Measurements from ENCODE around the gene SLC10A3.
"Not testable (repeated sequence)": the region's sequence is repeated elsewhere in the genome, so short reads cannot be mapped to it uniquely, and the experiment has no call there.

Gene SLC10A3

GRCh38 chrX:154502098-154502497, 11.7 kb upstream of the SLC10A3 start:
- no peak overlapping the region for H3K4me3 ChIP-seq (ENCODE audit: control insufficient read depth in 1 of 7, extremely low read depth in 1 of 7, insufficient read depth in 4 of 7, low read depth in 2 of 7, low read length in 6 of 7)
- DNase-seq, result no peak
- ChIA-PET CTCF (interaction anchor here (0.9 to 1.5 kb wide), 2 partner anchors 13 to 25 kb away, joined by 3 read pairs; no protein-coding TSS in a partner anchor), POLR2A (no interaction called here)
- no peaks in the 10 kb centered on the region for H3K9me3 ChIP-seq (ENCODE audit: control extremely low read depth in 1 of 5, control insufficient read depth in 4 of 5, insufficient read depth in 2 of 5, low read depth in 1 of 5, low read length in 4 of 5)
- H3K4me1 ChIP-seq (ENCODE audit: control extremely low read depth in 1 of 4, control insufficient read depth in 4 of 4, insufficient read depth in 4 of 4, low read length in 3 of 4), result no peaks in the 10 kb centered on the region
- no peak overlapping the region for H3K27ac ChIP-seq (ENCODE audit: insufficient read depth in 1 of 2, low read depth in 1 of 2, low read length in 2 of 2, poor library complexity in 1 of 2, severe bottlenecking in 2 of 2)
- H3K36me3 ChIP-seq (ENCODE audit: control insufficient read depth in 4 of 4, insufficient read depth in 4 of 4, low read length in 3 of 4), result peaks cover 0 to 17% (median under 1%) of the 10 kb centered on the region in 4 experiments
- peaks cover 0 to 14% (median 0%) of the 10 kb centered on the region in 5 experiments for H3K27me3 ChIP-seq (replicated peaks in 2 of 5; ENCODE audit: control insufficient read depth in 4 of 5, insufficient read depth in 5 of 5, low read length in 4 of 5)
- 83% methylated on average over 7 of the region's 8 CpGs for WGBS (ENCODE audit: insufficient coverage)

- 96% methylated on average over 7 of the region's 7 CpGs for WGBS (ENCODE audit: insufficient coverage)
- CTCF ChIA-PET, result interaction anchor here (1.5 kb wide), 1 partner anchor 14 kb away, joined by 3 read pairs; no protein-coding TSS in a partner anchor
- not testable (repeated sequence) for H3K9me3 ChIP-seq (ENCODE audit: control extremely low read depth in 1 of 5, control insufficient read depth in 4 of 5, insufficient read depth in 2 of 5, low read depth in 1 of 5, low read length in 4 of 5)
These were observed 11.0 kb upstream of the SLC10A3 start for GRCh38 chrX:154501423-154501822.

GRCh38 chrX:154496591-154497137, 6.2 kb upstream of the SLC10A3 start:
- H3K4me3 ChIP-seq (ENCODE audit: control insufficient read depth in 1 of 7, extremely low read depth in 1 of 7, insufficient read depth in 4 of 7, low read depth in 2 of 7, low read length in 6 of 7); DNase-seq; H3K27me3 ChIP-seq (replicated peaks in 2 of 5; ENCODE audit: control insufficient read depth in 4 of 5, insufficient read depth in 5 of 5, low read length in 4 of 5); H3K4me1 ChIP-seq (ENCODE audit: control extremely low read depth in 1 of 4, control insufficient read depth in 4 of 4, insufficient read depth in 4 of 4, low read length in 3 of 4); H3K27ac ChIP-seq (ENCODE audit: insufficient read depth in 1 of 2, low read depth in 1 of 2, low read length in 2 of 2, poor library complexity in 1 of 2, severe bottlenecking in 2 of 2); CTCF ChIA-PET; H3K9me3 ChIP-seq (ENCODE audit: control extremely low read depth in 1 of 5, control insufficient read depth in 4 of 5, insufficient read depth in 2 of 5, low read depth in 1 of 5, low read length in 4 of 5); H3K36me3 ChIP-seq (ENCODE audit: control insufficient read depth in 4 of 4, insufficient read depth in 4 of 4, low read length in 3 of 4): not testable (repeated sequence)
- POLR2A ChIA-PET, result interaction anchor here (0.6 kb wide), 1 partner anchor 525 kb away, joined by 4 read pairs; no protein-coding TSS in a partner anchor
- WGBS (ENCODE audit: insufficient coverage), result 67% methylated on average over 3 of the region's 4 CpGs

More at GRCh38 chrX:154501423-154501822, 11.0 kb upstream of the SLC10A3 start:
- H3K36me3 ChIP-seq (ENCODE audit: control insufficient read depth in 4 of 4, insufficient read depth in 4 of 4, low read length in 3 of 4), result peaks cover 0 to 15% (median 0%) of the 10 kb centered on the region in 4 experiments
- DNase-seq; H3K4me1 ChIP-seq (ENCODE audit: control extremely low read depth in 1 of 4, control insufficient read depth in 4 of 4, insufficient read depth in 4 of 4, low read length in 3 of 4); POLR2A ChIA-PET; H3K4me3 ChIP-seq (ENCODE audit: control insufficient read depth in 1 of 7, extremely low read depth in 1 of 7, insufficient read depth in 4 of 7, low read depth in 2 of 7, low read length in 6 of 7); H3K27me3 ChIP-seq (replicated peaks in 2 of 5; ENCODE audit: control insufficient read depth in 4 of 5, insufficient read depth in 5 of 5, low read length in 4 of 5); H3K27ac ChIP-seq (ENCODE audit: insufficient read depth in 1 of 2, low read depth in 1 of 2, low read length in 2 of 2, poor library complexity in 1 of 2, severe bottlenecking in 2 of 2): not testable (repeated sequence)

GRCh38 chrX:154495472-154495922, 5.1 kb upstream of the SLC10A3 start:
- Histone ChIP-seq H3K4me3 (ENCODE audit: control insufficient read depth in 1 of 7, extremely low read depth in 1 of 7, insufficient read depth in 4 of 7, low read depth in 2 of 7, low read length in 6 of 7) (no peak overlapping the region), H3K27ac (ENCODE audit: insufficient read depth in 1 of 2, low read depth in 1 of 2, low read length in 2 of 2, poor library complexity in 1 of 2, severe bottlenecking in 2 of 2) (peak overlapping the region in 1 of 2 experiments; percentile 64), H3K36me3 (ENCODE audit: control insufficient read depth in 4 of 4, insufficient read depth in 4 of 4, low read length in 3 of 4) (no peaks in the 10 kb centered on the region), H3K9me3 (ENCODE audit: control extremely low read depth in 1 of 5, control insufficient read depth in 4 of 5, insufficient read depth in 2 of 5, low read depth in 1 of 5, low read length in 4 of 5) (no peaks in the 10 kb centered on the region), H3K27me3 (replicated peaks in 2 of 5; ENCODE audit: control insufficient read depth in 4 of 5, insufficient read depth in 5 of 5, low read length in 4 of 5) (peaks cover 0 to 5% (median 0%) of the 10 kb centered on the region in 5 experiments), H3K4me1 (ENCODE audit: control extremely low read depth in 1 of 4, control insufficient read depth in 4 of 4, insufficient read depth in 4 of 4, low read length in 3 of 4) (peaks cover 0 to 4% (median 1%) of the 10 kb centered on the region in 4 experiments)
- POLR2A ChIA-PET, result no interaction called here
- CTCF ChIA-PET, result no interaction called here
- whole genome bisulfite sequencing (ENCODE audit: insufficient coverage), result 51% methylated on average over 5 of the region's 6 CpGs
- DNase-seq, result peak; percentile 49 to 88 (median 83)

- CTCF ChIA-PET, result no interaction called here
- peaks cover 0 to 5% (median 3%) of the 10 kb centered on the region in 4 experiments for H3K4me1 ChIP-seq (ENCODE audit: control extremely low read depth in 1 of 4, control insufficient read depth in 4 of 4, insufficient read depth in 4 of 4, low read length in 3 of 4)
- no peaks in the 10 kb centered on the region for H3K36me3 ChIP-seq (ENCODE audit: control insufficient read depth in 4 of 4, insufficient read depth in 4 of 4, low read length in 3 of 4)
- H3K4me3 ChIP-seq (ENCODE audit: control insufficient read depth in 1 of 7, extremely low read depth in 1 of 7, insufficient read depth in 4 of 7, low read depth in 2 of 7, low read length in 6 of 7), result no peak overlapping the region
- H3K27ac ChIP-seq (ENCODE audit: insufficient read depth in 1 of 2, low read depth in 1 of 2, low read length in 2 of 2, poor library complexity in 1 of 2, severe bottlenecking in 2 of 2), result peak overlapping the region in 1 of 2 experiments; percentile 64
- H3K9me3 ChIP-seq (ENCODE audit: control extremely low read depth in 1 of 5, control insufficient read depth in 4 of 5, insufficient read depth in 2 of 5, low read depth in 1 of 5, low read length in 4 of 5), result no peaks in the 10 kb centered on the region
- 72% methylated on average over 3 of the region's 3 CpGs for WGBS (ENCODE audit: insufficient coverage)
- DNase-seq, result no peak
- H3K27me3 ChIP-seq (replicated peaks in 2 of 5; ENCODE audit: control insufficient read depth in 4 of 5, insufficient read depth in 5 of 5, low read length in 4 of 5), result peaks cover 0 to 5% (median 0%) of the 10 kb centered on the region in 5 experiments
- POLR2A ChIA-PET, result no interaction called here
These were observed 4.3 kb upstream of the SLC10A3 start for GRCh38 chrX:154494715-154495114.

- peak overlapping the region in 1 of 2 experiments; percentile 75 for H3K27ac ChIP-seq (ENCODE audit: insufficient read depth in 1 of 2, low read depth in 1 of 2, low read length in 2 of 2, poor library complexity in 1 of 2, severe bottlenecking in 2 of 2)
- POLR2A ChIA-PET, result interaction anchor here (0.7 to 1.5 kb wide), 6 partner anchors 9 to 92 kb away, joined by 3 to 12 read pairs (median 6); partner anchors contain the start of genes FAM3A and RPL10
- peak overlapping the region; percentile 46 to 80 (median 64) for H3K4me3 ChIP-seq (ENCODE audit: control insufficient read depth in 1 of 7, extremely low read depth in 1 of 7, insufficient read depth in 4 of 7, low read depth in 2 of 7, low read length in 6 of 7)
- CTCF ChIA-PET, result interaction anchor here (0.8 to 1.4 kb wide), 4 partner anchors 46 to 117 kb away, joined by 3 to 4 read pairs (median 3); no protein-coding TSS in a partner anchor
- 15% methylated on average over 19 of the region's 19 CpGs for WGBS (ENCODE audit: insufficient coverage)
- peaks cover 0 to 29% (median 20%) of the 10 kb centered on the region in 4 experiments for H3K4me1 ChIP-seq (ENCODE audit: control extremely low read depth in 1 of 4, control insufficient read depth in 4 of 4, insufficient read depth in 4 of 4, low read length in 3 of 4)
- H3K27me3 ChIP-seq (replicated peaks in 2 of 5; ENCODE audit: control insufficient read depth in 4 of 5, insufficient read depth in 5 of 5, low read length in 4 of 5), result peaks cover 0 to 8% (median 0%) of the 10 kb centered on the region in 5 experiments
- H3K9me3 ChIP-seq (ENCODE audit: control extremely low read depth in 1 of 5, control insufficient read depth in 4 of 5, insufficient read depth in 2 of 5, low read depth in 1 of 5, low read length in 4 of 5), result peaks cover 0 to 3% (median 0%) of the 10 kb centered on the region in 5 experiments
- DNase-seq, result peak; percentile 22 to 68 (median 60)
- peaks cover 0 to 16% (median 2%) of the 10 kb centered on the region in 4 experiments for H3K36me3 ChIP-seq (ENCODE audit: control insufficient read depth in 4 of 4, insufficient read depth in 4 of 4, low read length in 3 of 4)
These were observed 412 bp downstream of the SLC10A3 start for GRCh38 chrX:154490021-154490413.

GRCh38 chrX:154489182-154489581, 1.2 kb downstream of the SLC10A3 start:
- Histone ChIP-seq H3K4me1 (ENCODE audit: control extremely low read depth in 1 of 4, control insufficient read depth in 4 of 4, insufficient read depth in 4 of 4, low read length in 3 of 4) (peaks cover 0 to 35% (median 27%) of the 10 kb centered on the region in 4 experiments), H3K27ac (ENCODE audit: insufficient read depth in 1 of 2, low read depth in 1 of 2, low read length in 2 of 2, poor library complexity in 1 of 2, severe bottlenecking in 2 of 2) (no peak overlapping the region), H3K4me3 (ENCODE audit: control insufficient read depth in 1 of 7, extremely low read depth in 1 of 7, insufficient read depth in 4 of 7, low read depth in 2 of 7, low read length in 6 of 7) (peak overlapping the region in 1 of 7 experiments; percentile 80), H3K27me3 (replicated peaks in 2 of 5; ENCODE audit: control insufficient read depth in 4 of 5, insufficient read depth in 5 of 5, low read length in 4 of 5) (peaks cover 0 to 9% (median 0%) of the 10 kb centered on the region in 5 experiments), H3K36me3 (ENCODE audit: control insufficient read depth in 4 of 4, insufficient read depth in 4 of 4, low read length in 3 of 4) (peaks cover 0 to 21% (median 6%) of the 10 kb centered on the region in 4 experiments), H3K9me3 (ENCODE audit: control extremely low read depth in 1 of 5, control insufficient read depth in 4 of 5, insufficient read depth in 2 of 5, low read depth in 1 of 5, low read length in 4 of 5) (peaks cover 0 to 3% (median 0%) of the 10 kb centered on the region in 5 experiments)
- DNase-seq, result no peak
- ChIA-PET CTCF (interaction anchor here (0.8 to 1.2 kb wide), 2 partner anchors 46 to 116 kb away, joined by 3 read pairs; no protein-coding TSS in a partner anchor), POLR2A (interaction anchor here (0.7 to 1.5 kb wide), 2 partner anchors 11 to 27 kb away, joined by 4 to 8 read pairs; partner anchors contain the start of gene FAM3A)
- 100% methylated on average over 1 of the region's 4 CpGs for WGBS (ENCODE audit: insufficient coverage)
